OCI-LY7 (cell line): ENCODE data around the gene PHACTR1. TPM values are rescaled to one million over a fixed set of nuclear protein-coding genes. Genes with fewer than 3 reads are reported as not detected.

Source experiments
- BruUV-seq: library from RNA; stranded (reverse); fragments of 400-500 nt; replicated peaks from 2 replicates; lab custom pipeline; 2021; lab: Mats Ljungman, UMichigan
- CTCF ChIA-PET: fragments of 300-600 bp; sonication (Branson Sonifier 250); formaldehyde crosslinking; loops from one replicate; lab custom pipeline; 2022; ENCODE audit warnings: antibody characterized with exemption; ENCODE audit not compliant: unreplicated experiment; lab: Charles Lee
- POLR2A ChIA-PET: fragments of 300-600 bp; sonication (Branson Sonifier 250); formaldehyde crosslinking; loops from one replicate; lab custom pipeline; 2022; ENCODE audit warnings: antibody characterized with exemption; lab: Charles Lee
- DNase-seq: peaks from one replicate; pipeline ENCODE4 v3.0.0-alpha.2; 2015; ENCODE audit warnings: low spot score
- H2AFZ ChIP-seq: fragments of 200-600 bp; sonication (generic), shearing (Covaris generic); 2 replicates; pipeline ENCODE4 v1.6.1; 2014; ENCODE audit warnings: mild to moderate bottlenecking, antibody characterized with exemption, low read length, moderate library complexity
- H3K27ac ChIP-seq: fragments of 200-600 bp; sonication (generic); 2 replicates; pipeline ENCODE4 v1.5.1; 2014; ENCODE audit warnings: mixed run types, low read depth, mild to moderate bottlenecking, moderate library complexity, low read length, inconsistent platforms; ENCODE audit not compliant: poor library complexity, severe bottlenecking
- H3K36me3 ChIP-seq: fragments of 200-600 bp; sonication (generic); 2 replicates; pipeline ENCODE4 v1.6.1; 2014; ENCODE audit warnings: mild to moderate bottlenecking, antibody characterized with exemption, low read length, moderate library complexity, mixed read lengths; ENCODE audit not compliant: insufficient read depth
- H3K4me1 ChIP-seq: fragments of 200-600 bp; sonication (generic); 2 replicates; pipeline ENCODE4 v1.5.1; 2014; ENCODE audit warnings: mild to moderate bottlenecking, low read length; ENCODE audit not compliant: insufficient read depth, poor library complexity, severe bottlenecking
- H3K4me2 ChIP-seq: fragments of 200-600 bp; sonication (generic); 2 replicates; pipeline ENCODE4 v1.6.1; 2014; ENCODE audit warnings: mild to moderate bottlenecking, low read length
- H3K4me3 ChIP-seq: fragments of 200-600 bp; sonication (generic); 2 replicates; pipeline ENCODE4 v1.5.1; 2014; ENCODE audit warnings: mild to moderate bottlenecking, low read depth, low read length; ENCODE audit not compliant: poor library complexity, severe bottlenecking
- H3K79me2 ChIP-seq: fragments of 200-600 bp; sonication (generic); 2 replicates; pipeline ENCODE4 v1.6.1; 2016; ENCODE audit warnings: low read depth, mild to moderate bottlenecking, low read length, moderate library complexity, mixed read lengths; ENCODE audit not compliant: insufficient read depth
- H3K9me2 ChIP-seq: fragments of 200-600 bp; sonication (generic); 2 replicates; pipeline ENCODE4 v1.6.1; 2016; ENCODE audit warnings: mild to moderate bottlenecking, low read length, mixed read lengths; ENCODE audit not compliant: insufficient read depth
- H3K9me3 ChIP-seq: fragments of 200-600 bp; sonication (generic); 2 replicates; pipeline ENCODE4 v1.6.1; 2014; ENCODE audit warnings: mild to moderate bottlenecking, mixed run types, low read length, mixed read lengths
- H4K20me1 ChIP-seq: fragments of 200-600 bp; sonication (generic); 2 replicates; pipeline ENCODE4 v1.6.1; 2014; ENCODE audit warnings: mild to moderate bottlenecking, antibody characterized with exemption, low read length, moderate library complexity, mixed read lengths; ENCODE audit not compliant: insufficient read depth
- EZH2phosphoT487 ChIP-seq: fragments of 200-600 bp; sonication (generic); IDR thresholded peaks from 2 replicates; pipeline ENCODE4 v1.6.1; 2018; ENCODE audit warnings: low read depth, borderline replicate concordance, mild to moderate bottlenecking, mixed run types, antibody characterized with exemption, low read length, moderate library complexity, mixed read lengths
- intact Hi-C: fragments of 100-400 bp; cut with micrococcal nuclease; formaldehyde crosslinking; loops from one replicate; pipeline ENCODE4 v1.10.0; 2022; ENCODE audit not compliant: unreplicated experiment
- total RNA-seq, 2 experiments: library from RNA; depleted of rRNA in 1 of 2; stranded (reverse); fragments of >200 nt in 1 of 2; shearing (Covaris generic) in 1 of 2; gene quantifications; 2 replicates each; pipeline ENCODE4 v1.2.3, GENCODE V29; 2014 to 2022
- TF ChIP-seq, protein P1 (sequence below): fragments of 200-600 bp; sonication (generic); conservative IDR thresholded peaks from 2 replicates; pipeline ENCODE4 v1.5.1; 2014; ENCODE audit warnings: mild to moderate bottlenecking, antibody characterized with exemption, low read length, moderate library complexity, mixed read lengths

The PHACTR1 gene
- total RNA-seq, 2 experiments from 2014 or later = 25.1 to 46.6 TPM

DNA sequence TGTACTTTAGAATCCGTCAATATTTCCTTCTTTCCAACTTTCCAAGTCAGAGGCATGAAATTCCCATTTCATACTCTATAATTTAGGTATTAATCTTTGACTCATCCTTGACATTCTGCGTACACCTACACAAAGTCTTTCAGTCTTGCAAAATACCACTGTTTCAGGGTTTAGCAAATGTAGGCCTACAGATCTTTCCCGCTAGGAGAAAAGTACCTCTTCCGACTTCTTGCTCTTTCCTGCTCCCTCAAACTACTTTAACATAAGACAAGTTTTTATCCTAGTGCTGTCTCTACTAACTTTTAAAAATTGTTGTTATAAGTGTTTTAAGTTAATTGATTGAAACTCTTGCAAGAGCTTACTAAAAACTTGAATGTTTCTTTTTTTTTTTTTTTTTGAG is 18.3 kb upstream of the PHACTR1 start:
- ChIA-PET POLR2A (interaction anchor here (0.7 to 1.1 kb wide), 4 partner anchors 15 to 377 kb away, joined by 3 to 4 read pairs (median 3); no protein-coding TSS in a partner anchor), CTCF (no interaction called here)
- Histone ChIP-seq H2AFZ (no peak overlapping the region), H3K79me2 (no peaks in the 10 kb centered on the region), H3K4me2 (no peak overlapping the region), H3K9me3 (no peaks in the 10 kb centered on the region), H3K9me2 (no peaks in the 10 kb centered on the region), H4K20me1 (no peaks in the 10 kb centered on the region), H3K27ac (no peak overlapping the region), H3K4me3 (no peak overlapping the region), H3K36me3 (no peaks in the 10 kb centered on the region), H3K4me1 (no peaks in the 10 kb centered on the region)
- no TSS peak for BruUV-seq
- DNase-seq = no peak
- intact Hi-C loops = no loop called here
- no peak for TF ChIP-seq EZH2phosphoT487
- TF ChIP-seq, protein P1, sequence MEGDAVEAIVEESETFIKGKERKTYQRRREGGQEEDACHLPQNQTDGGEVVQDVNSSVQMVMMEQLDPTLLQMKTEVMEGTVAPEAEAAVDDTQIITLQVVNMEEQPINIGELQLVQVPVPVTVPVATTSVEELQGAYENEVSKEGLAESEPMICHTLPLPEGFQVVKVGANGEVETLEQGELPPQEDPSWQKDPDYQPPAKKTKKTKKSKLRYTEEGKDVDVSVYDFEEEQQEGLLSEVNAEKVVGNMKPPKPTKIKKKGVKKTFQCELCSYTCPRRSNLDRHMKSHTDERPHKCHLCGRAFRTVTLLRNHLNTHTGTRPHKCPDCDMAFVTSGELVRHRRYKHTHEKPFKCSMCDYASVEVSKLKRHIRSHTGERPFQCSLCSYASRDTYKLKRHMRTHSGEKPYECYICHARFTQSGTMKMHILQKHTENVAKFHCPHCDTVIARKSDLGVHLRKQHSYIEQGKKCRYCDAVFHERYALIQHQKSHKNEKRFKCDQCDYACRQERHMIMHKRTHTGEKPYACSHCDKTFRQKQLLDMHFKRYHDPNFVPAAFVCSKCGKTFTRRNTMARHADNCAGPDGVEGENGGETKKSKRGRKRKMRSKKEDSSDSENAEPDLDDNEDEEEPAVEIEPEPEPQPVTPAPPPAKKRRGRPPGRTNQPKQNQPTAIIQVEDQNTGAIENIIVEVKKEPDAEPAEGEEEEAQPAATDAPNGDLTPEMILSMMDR = no peak

DNA sequence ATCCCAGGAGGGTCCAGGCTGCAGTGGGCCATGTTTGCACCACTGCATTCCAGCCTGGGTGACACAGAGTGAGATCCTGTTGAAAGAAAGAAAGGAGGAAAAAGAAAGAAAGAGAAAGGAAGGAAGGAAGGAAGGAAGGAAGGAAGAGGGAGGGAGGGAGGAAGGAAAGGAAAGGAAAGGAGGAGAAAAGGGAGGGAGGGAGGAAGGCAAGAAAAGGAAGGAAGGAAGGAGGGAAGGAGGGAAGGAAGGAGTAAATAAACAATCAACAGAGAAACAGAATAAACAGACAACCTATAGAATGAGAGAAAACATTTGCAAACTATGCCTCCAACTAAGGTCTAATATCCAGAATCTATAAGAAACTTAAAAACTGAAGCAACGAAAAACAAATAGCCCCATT is 11.6 kb upstream of the PHACTR1 start:
- no peak for TF ChIP-seq EZH2phosphoT487
- TF ChIP-seq, protein P1 = no peak
- BruUV-seq = no TSS peak
- no peaks in the 10 kb centered on the region for H4K20me1 ChIP-seq
- intact Hi-C loops = no loop called here
- H3K79me2 ChIP-seq = no peaks in the 10 kb centered on the region
- H3K36me3 ChIP-seq = no peaks in the 10 kb centered on the region
- no peak overlapping the region for H3K27ac ChIP-seq
- ChIA-PET CTCF (no interaction called here), POLR2A (no interaction called here)
- DNase-seq = no peak
- no peak overlapping the region for H2AFZ ChIP-seq
- no peaks in the 10 kb centered on the region for H3K9me3 ChIP-seq
- no peak overlapping the region for H3K4me3 ChIP-seq
- H3K4me1 ChIP-seq = no peaks in the 10 kb centered on the region
- H3K4me2 ChIP-seq = no peak overlapping the region
- H3K9me2 ChIP-seq = no peaks in the 10 kb centered on the region

DNA sequence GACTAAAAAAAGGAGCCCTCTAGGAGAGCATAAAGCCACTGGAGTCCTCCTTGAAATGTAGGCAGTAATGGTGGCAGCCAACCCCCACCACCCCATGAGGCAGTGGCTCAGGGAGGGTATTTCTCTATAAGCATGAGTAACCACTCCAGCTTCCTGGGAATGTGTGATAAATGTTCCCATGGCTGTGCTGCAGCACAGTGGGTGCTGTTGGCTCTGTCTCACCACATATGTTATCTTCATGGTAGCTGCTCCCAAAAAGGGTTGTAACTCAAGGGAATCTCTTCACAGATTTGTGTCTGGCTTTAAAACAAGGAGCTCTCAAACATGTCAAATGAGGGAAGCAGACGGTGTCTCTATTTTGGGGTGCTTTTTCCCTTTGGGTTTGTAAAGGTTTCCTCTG is 7.5 kb upstream of the PHACTR1 start:
- no peaks in the 10 kb centered on the region for H3K9me2 ChIP-seq
- no peak for DNase-seq
- H3K9me3 ChIP-seq = no peaks in the 10 kb centered on the region
- H2AFZ ChIP-seq = no peak overlapping the region
- H3K4me2 ChIP-seq = no peak overlapping the region
- no peaks in the 10 kb centered on the region for H4K20me1 ChIP-seq
- TF ChIP-seq, protein P1 = no peak
- TF ChIP-seq EZH2phosphoT487 = no peak
- CTCF ChIA-PET = no interaction called here
- H3K36me3 ChIP-seq = no peaks in the 10 kb centered on the region
- no TSS peak for BruUV-seq
- no peaks in the 10 kb centered on the region for H3K4me1 ChIP-seq
- H3K79me2 ChIP-seq = no peaks in the 10 kb centered on the region
- no peak overlapping the region for H3K27ac ChIP-seq
- intact Hi-C loops = no loop called here
- POLR2A ChIA-PET = no interaction called here
- H3K4me3 ChIP-seq = no peak overlapping the region
